Gastrocnemius medialis (tissue), 4 donors: Measurements from ENCODE around the gene NUDT6.

Source experiments
- POLR2A ChIP-seq, 2 donors: fragments of 450-650 bp; IDR thresholded peaks; one replicate each; pipeline ENCODE4 v1.6.1; 2017; ENCODE audit warnings: antibody characterized with exemption in 2 of 2, mild to moderate bottlenecking in 2 of 2, moderate library complexity in 2 of 2
- TF ChIP-seq, protein P1 (sequence below), 5 experiments: fragments of 450-650 bp in 3 of 5; fragments of 200-600 bp in 2 of 5; sonication (generic) in 2 of 5; IDR thresholded peaks in 4 of 5; conservative IDR thresholded peaks in 1 of 5; 1 replicate in 4 of 5; 2 replicates in 1 of 5; pipeline ENCODE4 v1.5.1; 2016 to 2019; ENCODE audit warnings: antibody characterized with exemption in 5 of 5, mild to moderate bottlenecking in 3 of 5, moderate library complexity in 3 of 5

DNA sequence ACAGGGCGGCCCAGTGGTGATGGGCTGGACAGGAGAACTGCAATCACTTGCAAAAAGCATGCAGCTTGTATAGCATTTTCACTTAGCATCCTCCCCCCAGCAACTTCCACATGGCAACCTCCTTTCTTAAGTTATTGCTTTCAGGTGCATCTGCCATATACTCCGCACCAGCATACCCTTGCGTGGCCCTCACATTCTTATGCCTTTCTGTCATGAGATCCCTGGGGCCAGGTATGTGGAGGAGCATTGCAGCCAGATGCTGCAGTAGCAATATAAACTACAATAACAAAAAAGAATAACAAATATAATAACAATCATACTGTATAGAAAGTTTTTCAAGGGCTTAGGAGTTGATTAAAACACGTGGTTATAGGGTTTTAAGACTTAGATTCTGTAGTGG lies 26.3 kb upstream of the NUDT6 start:
- TF ChIP-seq, protein P1, sequence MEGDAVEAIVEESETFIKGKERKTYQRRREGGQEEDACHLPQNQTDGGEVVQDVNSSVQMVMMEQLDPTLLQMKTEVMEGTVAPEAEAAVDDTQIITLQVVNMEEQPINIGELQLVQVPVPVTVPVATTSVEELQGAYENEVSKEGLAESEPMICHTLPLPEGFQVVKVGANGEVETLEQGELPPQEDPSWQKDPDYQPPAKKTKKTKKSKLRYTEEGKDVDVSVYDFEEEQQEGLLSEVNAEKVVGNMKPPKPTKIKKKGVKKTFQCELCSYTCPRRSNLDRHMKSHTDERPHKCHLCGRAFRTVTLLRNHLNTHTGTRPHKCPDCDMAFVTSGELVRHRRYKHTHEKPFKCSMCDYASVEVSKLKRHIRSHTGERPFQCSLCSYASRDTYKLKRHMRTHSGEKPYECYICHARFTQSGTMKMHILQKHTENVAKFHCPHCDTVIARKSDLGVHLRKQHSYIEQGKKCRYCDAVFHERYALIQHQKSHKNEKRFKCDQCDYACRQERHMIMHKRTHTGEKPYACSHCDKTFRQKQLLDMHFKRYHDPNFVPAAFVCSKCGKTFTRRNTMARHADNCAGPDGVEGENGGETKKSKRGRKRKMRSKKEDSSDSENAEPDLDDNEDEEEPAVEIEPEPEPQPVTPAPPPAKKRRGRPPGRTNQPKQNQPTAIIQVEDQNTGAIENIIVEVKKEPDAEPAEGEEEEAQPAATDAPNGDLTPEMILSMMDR (IDR thresholded peaks at IDR 0.05 in 4 of 5, conservative IDR thresholded peaks at IDR 0.05 in 1 of 5), result no peak
- TF ChIP-seq POLR2A (IDR thresholded peaks at IDR 0.05), result no peak
